ENCODE results near the gene KIF5C. TPM values are rescaled to one million over a fixed set of nuclear protein-coding genes. Genes with fewer than 3 reads are reported as not detected.
A peak's percentile ranks its signal among the peaks of the same experiment; 100 is the strongest.

The KIF5C gene
- polyA plus RNA-seq, 1 experiment, result 0.17 TPM

- POLR2A ChIA-PET, result no interaction called here
- no peak for TF ChIP-seq CTCF (IDR thresholded peaks at IDR 0.05; ENCODE audit: insufficient read depth, low read depth, low read length)
- no peak for DNase-seq (ENCODE audit: low read depth)
- CTCF ChIA-PET, result no interaction called here
- H3K4me3 ChIP-seq (ENCODE audit: low read depth, low read length), result no peak overlapping the region
- no peaks in the 10 kb centered on the region for H3K27me3 ChIP-seq (ENCODE audit: control insufficient read depth, insufficient read depth, low read length)
- H3K36me3 ChIP-seq (ENCODE audit: control insufficient read depth, insufficient read depth, low read length), result no peaks in the 10 kb centered on the region
Measured at GRCh38 chr2:149068225-149068995, 193.4 kb downstream of the KIF5C start.

GRCh38 chr2:149068996-149069888 lies 194.2 kb downstream of the KIF5C start:
- TF ChIP-seq CTCF (IDR thresholded peaks at IDR 0.05; ENCODE audit: insufficient read depth, low read depth, low read length), result no peak
- no peak overlapping the region for H3K4me3 ChIP-seq (ENCODE audit: low read depth, low read length)
- POLR2A ChIA-PET, result no interaction called here
- no peaks in the 10 kb centered on the region for H3K27me3 ChIP-seq (ENCODE audit: control insufficient read depth, insufficient read depth, low read length)
- CTCF ChIA-PET, result no interaction called here
- no peaks in the 10 kb centered on the region for H3K36me3 ChIP-seq (ENCODE audit: control insufficient read depth, insufficient read depth, low read length)
- peak; percentile 64 for DNase-seq (ENCODE audit: low read depth)

DNA sequence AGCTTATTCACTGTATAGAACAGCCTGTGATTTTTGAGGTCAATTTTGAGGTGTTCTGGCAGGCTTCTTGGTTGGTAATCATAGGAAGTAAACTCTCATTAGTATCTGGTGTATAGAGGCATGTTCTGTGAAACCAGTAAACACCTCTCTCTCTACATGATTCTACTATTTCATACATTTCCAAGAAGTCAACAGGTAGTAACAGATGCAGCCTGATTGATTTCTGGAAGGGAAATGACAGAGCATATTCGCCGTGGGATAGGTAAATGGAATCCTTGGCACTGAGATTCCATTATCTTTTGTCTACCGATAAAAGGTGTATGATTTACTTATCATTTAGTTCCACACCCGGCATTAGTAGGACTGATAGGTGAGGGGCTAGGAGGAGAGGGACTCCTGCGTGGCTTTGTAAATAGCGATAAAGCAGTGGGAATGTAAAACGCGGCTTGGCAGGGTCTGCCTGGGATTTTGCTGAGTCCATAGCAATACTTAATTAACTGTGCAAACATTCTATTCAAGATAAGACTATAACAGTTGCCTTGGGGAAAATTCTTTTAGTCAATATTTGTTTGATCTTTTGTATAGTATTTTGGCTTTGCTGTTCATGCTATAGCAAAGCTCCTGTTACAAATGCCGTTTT lies 195.8 kb downstream of the KIF5C start:
- H3K36me3 ChIP-seq (ENCODE audit: control insufficient read depth, insufficient read depth, low read length), result no peaks in the 10 kb centered on the region
- DNase-seq (ENCODE audit: low read depth), result no peak
- no peaks in the 10 kb centered on the region for H3K27me3 ChIP-seq (ENCODE audit: control insufficient read depth, insufficient read depth, low read length)
- ChIA-PET CTCF (no interaction called here), POLR2A (no interaction called here)
- no peak for TF ChIP-seq CTCF (IDR thresholded peaks at IDR 0.05; ENCODE audit: insufficient read depth, low read depth, low read length)
- H3K4me3 ChIP-seq (ENCODE audit: low read depth, low read length), result no peak overlapping the region

- ChIA-PET POLR2A (no interaction called here), CTCF (no interaction called here)
- no peaks in the 10 kb centered on the region for H3K36me3 ChIP-seq (ENCODE audit: control insufficient read depth, insufficient read depth, low read length)
- no peaks in the 10 kb centered on the region for H3K27me3 ChIP-seq (ENCODE audit: control insufficient read depth, insufficient read depth, low read length)
- TF ChIP-seq CTCF (IDR thresholded peaks at IDR 0.05; ENCODE audit: insufficient read depth, low read depth, low read length), result no peak
- DNase-seq (ENCODE audit: low read depth), result no peak
- no peak overlapping the region for H3K4me3 ChIP-seq (ENCODE audit: low read depth, low read length)
Measured at GRCh38 chr2:149075105-149075504, 200.1 kb downstream of the KIF5C start.

DNA sequence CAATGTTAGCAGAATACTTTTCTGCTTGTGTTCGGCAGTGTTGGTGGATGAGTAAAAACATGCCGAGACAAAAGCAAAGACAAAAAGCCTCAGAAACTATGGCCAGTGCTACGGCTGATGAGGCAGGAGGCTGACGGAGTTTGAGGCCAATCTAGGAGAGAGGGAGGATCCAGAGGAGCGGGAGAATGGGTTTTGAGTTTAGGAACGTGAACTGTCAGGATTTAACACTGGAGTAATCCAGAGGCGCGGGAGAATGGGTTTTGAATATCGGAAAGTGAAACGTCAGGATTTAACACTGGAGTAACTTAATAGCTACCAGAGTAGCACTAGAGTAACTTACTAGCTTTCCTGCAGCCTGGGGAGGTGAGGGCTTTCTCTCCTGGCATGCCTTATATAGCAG lies 200.8 kb downstream of the KIF5C start:
- no peak for DNase-seq (ENCODE audit: low read depth)
- CTCF ChIA-PET, result no interaction called here
- Histone ChIP-seq H3K27me3 (ENCODE audit: control insufficient read depth, insufficient read depth, low read length) (no peaks in the 10 kb centered on the region), H3K36me3 (ENCODE audit: control insufficient read depth, insufficient read depth, low read length) (no peaks in the 10 kb centered on the region), H3K4me3 (ENCODE audit: low read depth, low read length) (no peak overlapping the region)
- POLR2A ChIA-PET, result no interaction called here
- no peak for TF ChIP-seq CTCF (IDR thresholded peaks at IDR 0.05; ENCODE audit: insufficient read depth, low read depth, low read length)
